ENCODE results near the gene CSRP1. TPM values are rescaled to one million over a fixed set of nuclear protein-coding genes. Genes with fewer than 3 reads are reported as not detected.

The CSRP1 gene
- total RNA-seq, 1 donor from 2014 or later = 71.6 TPM

DNA sequence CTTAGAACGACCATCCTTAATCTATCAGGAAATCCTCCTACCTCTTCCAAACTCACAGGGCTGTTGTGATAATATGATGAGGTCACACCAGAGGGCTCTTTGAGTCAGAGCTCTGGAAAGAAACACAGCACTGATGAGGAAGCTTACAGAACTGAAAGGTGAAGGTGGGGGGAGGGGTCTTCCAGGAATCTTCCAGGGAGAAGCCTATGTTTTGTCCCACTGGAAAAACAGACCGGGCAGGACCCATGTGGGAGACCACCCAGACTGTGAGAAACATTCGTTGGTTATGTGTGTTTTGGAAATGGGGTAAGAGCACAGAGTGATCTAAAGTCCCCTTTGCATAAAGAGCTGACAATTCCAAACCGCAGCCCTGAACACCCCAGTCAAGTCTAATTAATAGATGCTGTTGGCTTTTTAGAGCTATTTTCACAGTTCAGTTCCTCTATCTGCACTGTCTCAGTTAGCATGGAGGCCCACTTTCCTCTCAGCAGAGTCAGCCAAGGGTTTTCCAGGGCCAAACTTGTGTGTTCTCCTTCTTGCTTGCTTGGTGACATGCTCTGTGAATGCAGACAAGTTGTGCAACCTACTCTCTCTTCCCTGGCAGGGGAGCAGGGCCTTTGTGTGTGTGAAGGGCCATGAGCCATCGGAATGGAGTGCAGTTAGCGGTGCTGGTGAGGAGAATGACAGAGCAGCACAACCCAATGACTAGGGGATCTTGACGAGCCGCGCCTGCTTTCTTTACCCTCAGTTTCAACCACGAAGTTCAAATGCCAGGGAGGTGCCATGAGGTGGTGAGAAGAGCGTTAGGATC is 50.2 kb downstream of the CSRP1 start:
- peak in 1 of 2 donors; percentile 46 for DNase-seq (ENCODE audit: low read depth in 2 of 2)

GRCh38 chr1:201455098-201455497 is 51.8 kb downstream of the CSRP1 start:
- DNase-seq (ENCODE audit: low read depth in 2 of 2) = no peak

GRCh38 chr1:201454608-201455007 is 52.3 kb downstream of the CSRP1 start:
- DNase-seq (ENCODE audit: low read depth in 2 of 2) = no peak

GRCh38 chr1:201452866-201453265 is 54.1 kb downstream of the CSRP1 start:
- no peak for DNase-seq (ENCODE audit: low read depth in 2 of 2)

DNA sequence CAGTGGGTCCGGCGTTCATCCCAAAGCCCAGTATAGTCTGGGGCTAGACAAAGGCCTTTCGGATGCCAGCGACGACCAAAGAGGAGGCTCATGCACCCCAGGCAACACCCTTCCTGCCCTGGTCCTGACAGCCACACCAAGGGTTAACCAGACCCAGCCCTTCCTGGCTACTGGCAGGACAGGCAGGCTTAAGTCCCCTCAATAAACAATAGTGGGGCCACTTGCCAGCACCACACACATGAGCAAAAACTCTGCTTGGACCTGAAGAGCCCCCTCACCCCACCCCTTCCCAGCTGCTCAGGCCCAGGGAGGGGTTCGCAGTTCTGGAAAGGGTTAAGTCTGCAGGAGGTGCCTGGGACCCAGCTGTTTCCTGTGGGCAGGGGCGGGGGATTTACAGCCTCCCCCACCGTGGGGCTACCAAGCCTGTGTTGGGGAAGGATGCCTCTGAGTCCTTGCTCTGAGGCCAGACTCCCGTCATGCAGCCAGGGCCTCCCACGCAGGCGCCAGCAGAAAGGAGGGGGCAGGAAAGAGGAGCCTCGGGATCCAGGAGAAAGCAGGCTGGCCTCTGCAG is 56.1 kb downstream of the CSRP1 start:
- peak; percentile 52 to 71 for DNase-seq (ENCODE audit: low read depth in 2 of 2)

DNA sequence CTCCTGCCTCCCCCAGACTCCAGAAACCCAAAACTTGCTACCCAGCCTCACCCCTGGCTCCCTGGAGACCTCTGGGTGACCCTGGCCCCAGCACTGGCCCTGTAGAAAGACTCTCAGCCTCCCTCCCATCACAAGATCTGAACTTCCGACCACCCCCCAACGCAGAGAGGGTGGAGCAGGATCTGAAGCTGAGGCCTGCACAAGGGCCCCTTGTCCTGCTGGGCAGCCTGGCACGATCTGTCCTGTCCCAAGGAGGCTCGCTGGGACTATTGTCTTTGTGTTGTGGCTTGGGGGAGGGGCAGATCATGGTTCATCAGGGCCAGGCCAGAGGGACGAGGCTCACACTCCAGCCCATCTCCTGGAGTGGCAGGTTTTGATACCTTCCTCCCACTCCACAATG is 57.9 kb downstream of the CSRP1 start:
- DNase-seq (ENCODE audit: low read depth in 2 of 2) = no peak

DNA sequence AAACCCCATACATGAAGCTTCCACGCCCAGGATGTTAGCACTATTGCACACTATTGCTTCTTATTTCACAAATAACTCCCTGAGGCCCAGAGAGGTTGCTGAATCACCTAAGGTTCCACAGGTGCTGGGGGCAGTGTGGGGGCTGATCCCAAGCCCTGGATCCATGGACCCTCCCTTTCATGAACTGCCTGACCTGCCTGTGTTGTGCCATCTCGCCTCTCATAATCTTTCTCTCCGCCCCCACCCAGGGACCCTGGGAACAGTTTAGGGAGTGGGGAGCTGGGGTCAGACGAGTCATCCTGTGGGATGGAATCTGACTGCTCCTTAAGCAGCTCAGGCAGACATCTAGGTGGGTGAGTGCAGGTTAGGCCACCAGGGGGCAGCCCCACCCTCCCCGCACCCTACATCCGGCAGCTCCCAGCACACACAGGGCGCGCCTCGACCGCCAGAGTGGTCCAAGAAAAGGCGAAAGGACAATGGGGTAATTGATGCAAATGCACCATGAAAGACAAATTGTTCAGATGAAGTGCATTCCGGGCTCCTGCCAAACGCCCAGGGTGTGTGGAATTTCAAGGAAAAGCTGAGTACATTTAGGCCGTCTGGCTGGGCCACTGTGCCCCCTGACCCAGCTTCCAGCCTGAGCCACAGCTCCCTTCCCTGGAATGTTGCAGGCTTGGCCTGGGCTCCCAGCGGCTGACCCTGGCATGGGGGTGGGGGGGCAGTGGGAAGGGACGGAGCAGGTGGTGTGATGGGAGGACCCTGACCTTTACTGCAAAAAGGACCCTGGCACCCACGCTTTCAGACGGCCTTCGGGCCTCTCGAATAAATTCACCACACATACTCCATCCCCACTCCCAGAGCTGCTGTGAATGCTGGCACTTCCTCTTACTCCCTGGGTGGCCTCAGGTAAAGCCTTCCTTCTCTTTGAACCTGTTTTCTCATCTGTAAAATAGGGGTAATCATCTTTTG is 58.7 kb downstream of the CSRP1 start:
- DNase-seq (ENCODE audit: low read depth in 2 of 2) = peak; percentile 58 to 78

GRCh38 chr1:201445310-201445709 is 61.6 kb downstream of the CSRP1 start:
- no peak for DNase-seq (ENCODE audit: low read depth in 2 of 2)

GRCh38 chr1:201444792-201445191 is 62.1 kb downstream of the CSRP1 start:
- DNase-seq (ENCODE audit: low read depth in 2 of 2) = peak in 1 of 2 donors; percentile 58

DNA sequence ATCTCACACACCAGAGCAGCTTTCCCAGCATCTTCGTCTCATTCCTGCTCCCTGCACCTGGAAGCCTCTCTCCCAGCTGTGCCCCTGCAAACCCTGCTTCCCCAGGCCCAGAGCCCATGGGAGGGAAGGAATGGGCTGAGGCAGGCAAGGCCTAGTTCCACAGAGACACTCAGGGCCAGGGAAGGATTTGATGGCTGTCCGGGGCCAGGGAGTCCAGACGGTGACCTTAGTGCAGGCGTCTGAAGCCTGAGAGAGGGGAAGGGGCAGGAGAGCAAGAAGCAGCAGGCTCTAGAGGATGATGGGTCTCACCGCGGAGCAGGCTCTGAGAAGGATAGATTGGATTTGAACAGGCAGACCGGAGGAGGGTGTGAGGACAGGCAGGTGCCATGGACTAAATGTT is 63.2 kb downstream of the CSRP1 start:
- no peak for DNase-seq (ENCODE audit: low read depth in 2 of 2)

GRCh38 chr1:201436969-201437368 is 70.0 kb downstream of the CSRP1 start:
- DNase-seq (ENCODE audit: low read depth in 2 of 2) = no peak

DNA sequence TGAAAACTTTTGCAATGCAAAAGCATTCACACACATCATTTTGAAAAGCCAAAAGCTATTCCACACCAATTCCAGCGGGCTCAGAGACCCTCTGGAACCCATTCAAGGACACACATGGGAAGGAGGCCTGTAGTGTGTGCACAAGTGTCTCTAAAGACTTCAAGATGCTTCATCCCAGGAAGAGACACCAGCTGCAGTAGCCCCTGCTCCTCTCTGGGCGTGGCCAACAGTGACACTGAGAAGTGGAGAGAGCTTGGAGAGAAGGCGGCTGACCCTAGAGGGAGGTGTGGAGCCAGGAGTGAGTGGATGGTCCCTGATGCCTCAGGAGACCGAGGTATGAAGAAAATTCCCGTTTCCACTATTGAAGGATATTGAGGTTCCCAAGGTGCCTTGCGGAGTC is 70.5 kb downstream of the CSRP1 start:
- no peak for DNase-seq (ENCODE audit: low read depth in 2 of 2)

- DNase-seq (ENCODE audit: low read depth in 2 of 2) = no peak
These were observed 72.7 kb downstream of the CSRP1 start for GRCh38 chr1:201434266-201434665.

- DNase-seq (ENCODE audit: low read depth in 2 of 2) = no peak
These were observed 73.3 kb downstream of the CSRP1 start for GRCh38 chr1:201433609-201434008.

Other genes with a start within 250 kb of the CSRP1 start
- under 0.01 TPM in 1 of 2 replicates, not detected in the other for gene PKP1, start 223.6 kb downstream of the CSRP1 start, total RNA-seq
- gene TNNT2, start 129.4 kb downstream of the CSRP1 start, total RNA-seq = not detected in 2 replicates
- not detected in 2 replicates for gene LAD1, start 107.8 kb downstream of the CSRP1 start, total RNA-seq
- not detected in 2 replicates for gene TNNI1, start 85.4 kb downstream of the CSRP1 start, total RNA-seq
- gene PHLDA3, start 37.9 kb downstream of the CSRP1 start, total RNA-seq = 8.9 and 17.2 TPM in 2 replicates
- gene NAV1, start 32.0 kb upstream of the CSRP1 start, total RNA-seq = 1.6 and 5.9 TPM in 2 replicates

Data from lung microvascular endothelial cell (primary cell).